H1 (cell line): ENCODE results near the gene NBPF6. TPM values are rescaled to one million over a fixed set of nuclear protein-coding genes. Genes with fewer than 3 reads are reported as not detected.
"Not testable (repeated sequence)": the region's sequence is repeated elsewhere in the genome, so short reads cannot be mapped to it uniquely, and the experiment has no call there.

ENCODE experiments used
- CTCF ChIA-PET: fragments of 300-600 bp; sonication (Branson Sonifier 250); formaldehyde crosslinking; loops from one replicate; lab custom pipeline; 2021; ENCODE audit not compliant: partially characterized antibody; lab: Charles Lee
- POLR2A ChIA-PET: fragments of 300-600 bp; sonication (Branson Sonifier 250); formaldehyde crosslinking; loops from one replicate; lab custom pipeline; 2021; ENCODE audit warnings: inconsistent platforms; ENCODE audit not compliant: partially characterized antibody; lab: Charles Lee
- DNase-seq, 2 experiments: peaks; one replicate each; pipeline versions ENCODE4 v3.0.0 to v3.0.0-alpha.2; 2010 to 2022; ENCODE audit warnings: low spot score in 2 of 2, low read depth in 1 of 2, mixed read lengths in 1 of 2
- FAIRE-seq: peaks from 2 replicates; lab custom pipeline; 2011; peaks lifted over from hg19 to GRCh38; lab: Jason Lieb, UNC
- H2AFZ ChIP-seq: 2 replicates; pipeline ENCODE4 v1.8.1; 2012; ENCODE audit warnings: low read length, inconsistent platforms
- H2AK5ac ChIP-seq: 2 replicates; pipeline ENCODE4 v1.6.1; 2013; ENCODE audit warnings: low read depth, low read length
- H2BK120ac ChIP-seq: replicated peaks from 2 replicates; pipeline ENCODE3; 2013; ENCODE audit warnings: low read depth, low read length, inconsistent platforms
- H2BK12ac ChIP-seq: 2 replicates; pipeline ENCODE4 v1.6.1; 2013; ENCODE audit warnings: low read depth, low read length
- H2BK15ac ChIP-seq: 2 replicates; pipeline ENCODE4 v1.6.1; 2013; ENCODE audit warnings: low read length
- H2BK20ac ChIP-seq: 2 replicates; pipeline ENCODE4 v1.6.1; 2013; ENCODE audit warnings: low read length
- H2BK5ac ChIP-seq: 2 replicates; pipeline ENCODE4 v1.6.1; 2013; ENCODE audit warnings: low read depth, low read length
- H3K14ac ChIP-seq: 2 replicates; pipeline ENCODE4 v1.6.1; 2013; ENCODE audit warnings: inconsistent platforms; ENCODE audit not compliant: insufficient read length
- H3K18ac ChIP-seq: 2 replicates; pipeline ENCODE4 v1.6.1; 2013; ENCODE audit warnings: low read length; ENCODE audit errors: extremely low read depth
- H3K23ac ChIP-seq: 2 replicates; pipeline ENCODE4 v1.6.1; 2013; ENCODE audit warnings: inconsistent platforms; ENCODE audit not compliant: insufficient read length
- H3K23me2 ChIP-seq: 2 replicates; pipeline ENCODE4 v1.6.1; 2013; ENCODE audit warnings: low read depth, low read length
- H3K27ac ChIP-seq: 2 replicates; pipeline ENCODE4 v1.6.1; 2011; ENCODE audit warnings: low read depth, low read length, inconsistent platforms
- H3K27me3 ChIP-seq, 4 experiments: replicated peaks in 1 of 4; 1 replicate in 1 of 4; 2 replicates in 3 of 4; pipeline versions ENCODE4 v1.6.1 to v1.8.1; 2011 to 2013; ENCODE audit warnings: low read length in 3 of 4, mild to moderate bottlenecking in 3 of 4, inconsistent platforms in 2 of 4, mixed read lengths in 2 of 4, moderate library complexity in 1 of 4; ENCODE audit not compliant: control insufficient read depth in 3 of 4, insufficient read depth in 3 of 4; ENCODE audit errors: extremely low read depth in 1 of 4
- H3K36me3 ChIP-seq, 4 experiments: 2 replicates each; pipeline versions ENCODE4 v1.6.1 to v1.8.1; 2011 to 2013; ENCODE audit warnings: mild to moderate bottlenecking in 4 of 4, low read length in 3 of 4, moderate library complexity in 2 of 4, control low read depth in 1 of 4, inconsistent platforms in 1 of 4; ENCODE audit not compliant: insufficient read depth in 4 of 4, control insufficient read depth in 2 of 4
- H3K4ac ChIP-seq: replicated peaks from 2 replicates; pipeline ENCODE3; 2013; ENCODE audit warnings: low read length, low read depth, mixed read lengths, inconsistent platforms; ENCODE audit not compliant: insufficient read length
- H3K4me1 ChIP-seq, 4 experiments: replicated peaks in 1 of 4; 1 replicate in 1 of 4; 2 replicates in 3 of 4; pipeline versions ENCODE4 v1.6.1 to v1.8.1; 2011 to 2013; ENCODE audit warnings: low read length in 3 of 4, inconsistent platforms in 2 of 4, mixed read lengths in 1 of 4; ENCODE audit not compliant: insufficient read depth in 4 of 4, control insufficient read depth in 3 of 4
- H3K4me2 ChIP-seq, 2 experiments: 2 replicates each; pipeline versions ENCODE4 v1.6.1 to v1.8.1; 2011 to 2013; ENCODE audit warnings: low read depth in 2 of 2, low read length in 2 of 2, control low read depth in 1 of 2, inconsistent platforms in 1 of 2, mild to moderate bottlenecking in 1 of 2; ENCODE audit not compliant: insufficient read depth in 1 of 2
- H3K4me3 ChIP-seq, 4 experiments: fragments of 200-600, 300-600 bp in 1 of 4; sonication (generic), shearing (Covaris generic), sonication (Bioruptor Twin) in 1 of 4; 2 replicates each; pipeline versions ENCODE4 v1.5.1 to v1.8.1; 2011 to 2016; ENCODE audit warnings: low read length in 4 of 4, low read depth in 3 of 4, control low read depth in 2 of 4, inconsistent platforms in 2 of 4, mild to moderate bottlenecking in 2 of 4, mixed read lengths in 1 of 4, moderate library complexity in 1 of 4; ENCODE audit not compliant: insufficient read depth in 2 of 4; ENCODE audit errors: extremely low read depth in 1 of 4
- H3K56ac ChIP-seq: replicated peaks from 2 replicates; pipeline ENCODE3; 2013; ENCODE audit warnings: low read depth, mild to moderate bottlenecking, mixed read lengths, low read length, inconsistent platforms; ENCODE audit not compliant: insufficient read length
- H3K79me1 ChIP-seq: 2 replicates; pipeline ENCODE4 v1.6.1; 2013; ENCODE audit warnings: low read depth, low read length, control low read depth
- H3K79me2 ChIP-seq, 2 experiments: 2 replicates each; pipeline versions ENCODE4 v1.6.1 to v1.8.1; 2012 to 2013; ENCODE audit warnings: low read length in 2 of 2, mild to moderate bottlenecking in 2 of 2, inconsistent platforms in 1 of 2; ENCODE audit not compliant: insufficient read depth in 2 of 2, control insufficient read depth in 1 of 2
- H3K9ac ChIP-seq, 4 experiments: replicated peaks in 1 of 4; 1 replicate in 1 of 4; 2 replicates in 3 of 4; pipeline versions ENCODE4 v1.6.1 to v1.8.1; 2011 to 2013; ENCODE audit warnings: low read depth in 3 of 4, low read length in 3 of 4, control low read depth in 2 of 4, mild to moderate bottlenecking in 2 of 4, moderate library complexity in 2 of 4, inconsistent platforms in 1 of 4; ENCODE audit errors: extremely low read depth in 1 of 4
- H3K9me3 ChIP-seq, 2 experiments: 2 replicates each; pipeline versions ENCODE4 v1.6.1 to v1.8.1; 2012 to 2013; ENCODE audit warnings: mild to moderate bottlenecking in 2 of 2, moderate library complexity in 2 of 2, control low read depth in 1 of 2, inconsistent platforms in 1 of 2, low read depth in 1 of 2, low read length in 1 of 2, mixed read lengths in 1 of 2; ENCODE audit not compliant: insufficient read depth in 2 of 2
- H4K20me1 ChIP-seq, 2 experiments: replicated peaks in 1 of 2; 2 replicates each; pipeline versions ENCODE3 to v1.8.1; 2011 to 2013; ENCODE audit warnings: inconsistent platforms in 2 of 2, low read length in 2 of 2, mild to moderate bottlenecking in 1 of 2; ENCODE audit not compliant: insufficient read depth in 2 of 2, control insufficient read depth in 1 of 2
- H4K5ac ChIP-seq: 2 replicates; pipeline ENCODE4 v1.6.1; 2013; ENCODE audit warnings: low read length, low read depth, mixed read lengths, inconsistent platforms; ENCODE audit not compliant: insufficient read length
- H4K8ac ChIP-seq: 2 replicates; pipeline ENCODE4 v1.8.0; 2013; ENCODE audit warnings: mild to moderate bottlenecking, moderate library complexity, low read length, inconsistent platforms; ENCODE audit not compliant: insufficient read depth; ENCODE audit errors: extremely low read depth
- H4K91ac ChIP-seq: replicated peaks from 2 replicates; pipeline ENCODE3; 2013; ENCODE audit warnings: low read length, mixed read lengths, inconsistent platforms; ENCODE audit not compliant: insufficient read length
- WGBS, 2 experiments: shearing (Covaris generic) in 1 of 2; methylation state at CpG; one replicate each; pipeline versions ENCODE4 v1.1.6 to v1.1.7; 2013 to 2015; ENCODE audit warnings: low lambda C conversion rate in 2 of 2, mixed read lengths in 2 of 2, inconsistent platforms in 1 of 2, low coverage in 1 of 2, missing lambda C conversion rate in 1 of 2; ENCODE audit not compliant: insufficient replicate concordance in 2 of 2, insufficient coverage in 1 of 2, insufficient read length in 1 of 2; ENCODE audit errors: extremely low coverage in 1 of 2, missing lambda C conversion rate in 1 of 2; 5-methylcytosine and 5-hydroxymethylcytosine counted together
- polyA plus RNA-seq, 7 experiments: library from polyadenylated mRNA; depleted of rRNA in 3 of 7; stranded (reverse) in 5 of 7; unstranded in 2 of 7; fragments of >200 nt in 5 of 7; fragments of 200-250 nt in 2 of 7; gene quantifications; 1 replicate in 5 of 7; 2 replicates in 1 of 7; 4 replicates in 1 of 7; pipeline versions ENCODE4 v1.2.1 to v1.2.3, GENCODE V29; 2011 to 2013; ENCODE audit warnings: missing spikeins in 2 of 7, mixed read lengths in 2 of 7
- total RNA-seq: library from RNA; stranded (reverse); fragmentation: NEBNext Ultra II Directional; extraction: Animal tissue kit (Norgen Biotek cat#: 25700); gene quantifications from 2 replicates; pipeline ENCODE4 v1.2.1, GENCODE V29; 2021

The NBPF6 gene
- total and polyA plus RNA-seq, 2 of the 8 experiments (the other 6 are each of a cell fraction or from before 2014, with no cell fraction given): not detected

DNA sequence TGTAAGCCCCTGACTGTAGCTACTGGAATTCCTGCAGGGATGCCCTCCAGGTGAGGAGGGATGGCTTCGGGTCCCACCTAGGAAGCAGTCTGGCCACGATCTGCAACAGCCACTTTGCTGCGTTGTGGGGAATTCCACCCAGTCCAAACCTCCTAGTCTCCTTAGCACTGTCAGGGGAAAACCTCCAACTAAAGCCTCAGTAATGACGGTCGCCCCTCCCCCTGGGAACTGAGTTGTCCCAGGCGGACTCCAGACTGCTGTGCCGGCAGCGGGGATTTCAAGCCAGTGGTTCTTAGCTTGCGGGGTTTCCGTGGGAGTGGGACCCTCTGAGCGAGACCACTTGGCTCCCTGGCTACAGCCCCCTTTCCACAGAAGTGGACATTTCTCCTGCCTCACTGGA is 18.1 kb upstream of the NBPF6 start:
- H3K18ac ChIP-seq, H3K23ac ChIP-seq, H3K4me2 ChIP-seq, H4K20me1 ChIP-seq, DNase-seq, H3K14ac ChIP-seq, H3K79me2 ChIP-seq, H2BK12ac ChIP-seq, H3K9ac ChIP-seq, POLR2A ChIA-PET, H3K4me1 ChIP-seq, CTCF ChIA-PET, H3K79me1 ChIP-seq, H3K27me3 ChIP-seq, H2AFZ ChIP-seq, H2BK5ac ChIP-seq, H3K23me2 ChIP-seq, H2BK15ac ChIP-seq, H4K8ac ChIP-seq, H4K91ac ChIP-seq, H3K56ac ChIP-seq, H3K4ac ChIP-seq, H4K5ac ChIP-seq, H2AK5ac ChIP-seq, H2BK20ac ChIP-seq, FAIRE-seq, H3K36me3 ChIP-seq, H3K27ac ChIP-seq, H2BK120ac ChIP-seq, H3K4me3 ChIP-seq, H3K9me3 ChIP-seq: not testable (repeated sequence)
- no CpG with 5 or more reads among the region's 11 CpGs for WGBS, 2 experiments

DNA sequence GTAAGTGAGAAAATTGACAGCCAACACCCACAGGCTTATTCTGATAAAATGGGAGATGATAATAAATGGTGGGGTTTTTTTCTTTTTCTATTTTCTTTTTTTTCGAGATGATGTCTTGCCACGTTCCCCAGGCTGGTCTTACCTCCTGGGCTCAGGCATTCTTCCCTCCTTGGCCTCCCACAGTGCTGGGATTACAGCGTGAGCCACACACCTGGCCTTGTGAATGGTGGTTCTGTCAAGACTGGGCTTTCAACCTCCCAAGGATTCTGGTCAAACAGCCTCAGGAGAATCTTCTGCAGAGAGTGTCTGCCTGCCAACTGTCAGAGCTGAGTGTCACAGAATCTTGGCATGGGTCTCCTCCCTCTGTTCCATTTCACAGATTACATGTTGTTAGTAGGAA is 16.7 kb upstream of the NBPF6 start:
- H2AFZ ChIP-seq, H3K79me2 ChIP-seq, H4K5ac ChIP-seq, H3K27me3 ChIP-seq, H4K91ac ChIP-seq, H3K18ac ChIP-seq, H3K56ac ChIP-seq, H3K4ac ChIP-seq, H2BK5ac ChIP-seq, H4K20me1 ChIP-seq, H3K36me3 ChIP-seq, H3K4me1 ChIP-seq, H3K79me1 ChIP-seq, CTCF ChIA-PET, DNase-seq, H2BK15ac ChIP-seq, H3K4me2 ChIP-seq, POLR2A ChIA-PET, H2AK5ac ChIP-seq, H3K4me3 ChIP-seq, H2BK20ac ChIP-seq, H4K8ac ChIP-seq, H2BK12ac ChIP-seq, H3K23me2 ChIP-seq, H3K23ac ChIP-seq, H3K9me3 ChIP-seq, H3K14ac ChIP-seq, H3K27ac ChIP-seq, H2BK120ac ChIP-seq, H3K9ac ChIP-seq: not testable (repeated sequence)
- WGBS, 2 experiments: no CpG with 5 or more reads among the region's 3 CpGs
- peak; percentile 81 for FAIRE-seq
